Nephron progenitor cell (in vitro differentiated cells): Measurements from ENCODE around the gene GRIK3.
A peak's percentile ranks its signal among the peaks of the same experiment; 100 is the strongest.

Source experiments
- DNase-seq: peaks from one replicate; pipeline ENCODE4 v3.0.0; 2021
- H3K27ac Mint-ChIP-seq: 2 replicates; pipeline ENCODE4 v1.8.0; 2021; ENCODE audit warnings: mild to moderate bottlenecking, moderate library complexity, mixed read lengths
- H3K27me3 Mint-ChIP-seq: 2 replicates; pipeline ENCODE4 v1.8.0; 2021; ENCODE audit warnings: mild to moderate bottlenecking, low read depth, mixed read lengths; ENCODE audit not compliant: poor library complexity
- H3K36me3 Mint-ChIP-seq: 2 replicates; pipeline ENCODE4 v1.8.0; 2021; ENCODE audit warnings: low read depth, mixed read lengths
- H3K4me1 Mint-ChIP-seq: 2 replicates; pipeline ENCODE4 v1.8.0; 2021; ENCODE audit warnings: mixed read lengths
- H3K4me3 Mint-ChIP-seq: 2 replicates; pipeline ENCODE4 v1.8.0; 2021; ENCODE audit warnings: mild to moderate bottlenecking, moderate library complexity, mixed read lengths
- H3K9me3 Mint-ChIP-seq: 2 replicates; pipeline ENCODE4 v1.8.0; 2021; ENCODE audit warnings: mild to moderate bottlenecking, moderate library complexity, mixed read lengths
- CTCF ChIP-seq: fragments of 200-600 bp; sonication (generic); IDR thresholded peaks from 2 replicates; pipeline ENCODE4 v1.5.0; 2021; ENCODE audit warnings: antibody characterized with exemption

Gene GRIK3

GRCh38 chr1:36991551-36991950 is 42.8 kb downstream of the GRIK3 start:
- Mint-ChIP-seq H3K4me1 (peaks cover 39% of the 10 kb centered on the region), H3K9me3 (no peaks in the 10 kb centered on the region), H3K4me3 (no peak overlapping the region), H3K36me3 (no peaks in the 10 kb centered on the region), H3K27ac (no peak overlapping the region), H3K27me3 (peaks cover 38% of the 10 kb centered on the region)
- TF ChIP-seq CTCF: no peak
- DNase-seq: no peak

DNA sequence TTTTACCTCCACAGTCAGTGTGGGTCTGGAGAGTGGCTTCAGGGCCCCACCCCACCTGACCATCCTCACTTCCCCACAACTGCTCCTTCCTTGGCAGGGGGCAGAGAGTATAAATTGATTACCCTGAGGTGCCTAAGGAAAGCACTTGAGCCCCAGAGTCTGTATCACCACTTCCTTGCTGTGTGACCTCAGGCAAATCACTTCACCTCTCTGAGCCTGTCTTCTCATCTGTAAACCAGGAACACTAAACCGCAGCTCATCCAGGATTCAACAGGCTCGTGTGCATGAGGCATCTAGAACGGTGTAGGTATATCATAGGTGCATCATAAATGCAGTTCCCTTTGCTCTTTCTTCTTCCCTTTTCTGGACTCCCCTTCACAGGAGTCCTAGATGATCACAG is 43.4 kb downstream of the GRIK3 start:
- no peak for TF ChIP-seq CTCF
- Mint-ChIP-seq H3K4me1 (peaks cover 44% of the 10 kb centered on the region), H3K27me3 (peaks cover 39% of the 10 kb centered on the region), H3K9me3 (no peaks in the 10 kb centered on the region), H3K27ac (no peak overlapping the region), H3K4me3 (no peak overlapping the region), H3K36me3 (no peaks in the 10 kb centered on the region)
- DNase-seq: no peak

DNA sequence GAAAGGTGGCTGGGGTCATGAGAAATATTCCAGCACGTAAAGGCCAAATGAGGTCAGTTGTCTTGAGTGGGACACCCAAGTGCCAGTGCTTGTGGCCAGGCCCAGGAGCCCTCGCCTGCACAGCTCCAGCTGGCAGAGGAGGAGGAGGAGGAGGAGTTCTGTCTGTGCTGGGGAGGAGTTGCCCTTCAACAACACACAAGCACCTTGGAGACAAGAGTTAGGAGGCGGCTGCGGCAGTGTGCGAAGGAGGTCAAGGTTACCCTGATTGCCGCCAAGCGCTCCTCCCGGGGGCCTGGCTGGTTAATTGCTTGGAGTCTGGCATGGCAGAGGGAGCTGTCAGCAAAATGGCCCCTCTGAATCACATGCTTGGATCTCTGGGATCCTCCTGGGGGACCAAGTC is 45.1 kb downstream of the GRIK3 start:
- Mint-ChIP-seq H3K27ac (peak overlapping the region; percentile 39), H3K9me3 (no peaks in the 10 kb centered on the region), H3K27me3 (peaks cover 33% of the 10 kb centered on the region), H3K4me3 (peak overlapping the region; percentile 19), H3K36me3 (no peaks in the 10 kb centered on the region), H3K4me1 (peaks cover 44% of the 10 kb centered on the region)
- TF ChIP-seq CTCF: no peak
- DNase-seq: no peak

GRCh38 chr1:36988741-36989193 is 45.5 kb downstream of the GRIK3 start:
- Mint-ChIP-seq H3K9me3 (no peaks in the 10 kb centered on the region), H3K4me3 (peak overlapping the region; percentile 19), H3K4me1 (peaks cover 44% of the 10 kb centered on the region), H3K36me3 (no peaks in the 10 kb centered on the region), H3K27ac (peak overlapping the region; percentile 3), H3K27me3 (peaks cover 36% of the 10 kb centered on the region)
- no peak for DNase-seq
- TF ChIP-seq CTCF: no peak

GRCh38 chr1:36988321-36988720 is 46.0 kb downstream of the GRIK3 start:
- peaks cover 44% of the 10 kb centered on the region for H3K4me1 Mint-ChIP-seq
- no peaks in the 10 kb centered on the region for H3K9me3 Mint-ChIP-seq
- no peak for DNase-seq
- H3K4me3 Mint-ChIP-seq: no peak overlapping the region
- H3K36me3 Mint-ChIP-seq: no peaks in the 10 kb centered on the region
- TF ChIP-seq CTCF: no peak
- H3K27ac Mint-ChIP-seq: no peak overlapping the region
- H3K27me3 Mint-ChIP-seq: peaks cover 36% of the 10 kb centered on the region

GRCh38 chr1:36987276-36987675 is 47.0 kb downstream of the GRIK3 start:
- Mint-ChIP-seq H3K27ac (no peak overlapping the region), H3K36me3 (no peaks in the 10 kb centered on the region), H3K4me3 (no peak overlapping the region), H3K27me3 (peaks cover 41% of the 10 kb centered on the region), H3K9me3 (no peaks in the 10 kb centered on the region), H3K4me1 (peaks cover 52% of the 10 kb centered on the region)
- TF ChIP-seq CTCF: no peak
- no peak for DNase-seq
